Trophoblast cell (in vitro differentiated cells and primary cell): Measurements from ENCODE around the gene PNMT.

Source experiments
- DNase-seq, 2 donors: peaks; one replicate each; pipeline ENCODE4 v3.0.0-alpha.2; 2016
- H2AFZ ChIP-seq: 2 replicates; pipeline ENCODE4 v1.6.1; 2013; ENCODE audit warnings: low read length, moderate library complexity, mild to moderate bottlenecking; ENCODE audit not compliant: insufficient read depth, poor library complexity
- H2AK5ac ChIP-seq: 2 replicates; pipeline ENCODE4 v1.6.1; 2013; ENCODE audit warnings: mild to moderate bottlenecking, low read length
- H2BK120ac ChIP-seq: 2 replicates; pipeline ENCODE4 v1.6.1; 2013; ENCODE audit warnings: low read length, mild to moderate bottlenecking, moderate library complexity; ENCODE audit not compliant: insufficient read depth, poor library complexity
- H2BK12ac ChIP-seq: 2 replicates; pipeline ENCODE4 v1.6.1; 2013; ENCODE audit warnings: mild to moderate bottlenecking, low read length, moderate library complexity
- H2BK5ac ChIP-seq: 2 replicates; pipeline ENCODE4 v1.6.1; 2013; ENCODE audit warnings: low read length, low read depth, moderate library complexity, mild to moderate bottlenecking; ENCODE audit not compliant: poor library complexity
- H3K14ac ChIP-seq: 2 replicates; pipeline ENCODE4 v1.6.1; 2013; ENCODE audit warnings: mild to moderate bottlenecking, low read length
- H3K18ac ChIP-seq: 2 replicates; pipeline ENCODE4 v1.6.1; 2013; ENCODE audit warnings: mild to moderate bottlenecking, low read length
- H3K23ac ChIP-seq: 2 replicates; pipeline ENCODE4 v1.6.1; 2013; ENCODE audit warnings: low read length
- H3K27ac ChIP-seq: 2 replicates; pipeline ENCODE4 v1.5.1; 2013; ENCODE audit warnings: low read depth, mild to moderate bottlenecking, inconsistent platforms, low read length, moderate library complexity
- H3K27me3 ChIP-seq: 2 replicates; pipeline ENCODE4 v1.6.1; 2013; ENCODE audit warnings: inconsistent platforms, mild to moderate bottlenecking, low read length, moderate library complexity; ENCODE audit not compliant: insufficient read depth
- H3K36me3 ChIP-seq, 2 experiments: 1 replicate in 1 of 2; 2 replicates in 1 of 2; pipeline ENCODE4 v1.6.1; 2013; ENCODE audit warnings: low read length in 2 of 2, mild to moderate bottlenecking in 2 of 2, moderate library complexity in 1 of 2; ENCODE audit not compliant: insufficient read depth in 2 of 2, control insufficient read depth in 1 of 2
- H3K4ac ChIP-seq: 2 replicates; pipeline ENCODE4 v1.6.1; 2013; ENCODE audit warnings: low read depth, mild to moderate bottlenecking, low read length, moderate library complexity
- H3K4me1 ChIP-seq, 2 experiments: 1 replicate in 1 of 2; 2 replicates in 1 of 2; pipeline ENCODE4 v1.6.1; 2013; ENCODE audit warnings: low read length in 2 of 2, mild to moderate bottlenecking in 2 of 2, moderate library complexity in 1 of 2; ENCODE audit not compliant: insufficient read depth in 2 of 2, control insufficient read depth in 1 of 2
- H3K4me2 ChIP-seq: 2 replicates; pipeline ENCODE4 v1.6.1; 2013; ENCODE audit warnings: inconsistent platforms, mild to moderate bottlenecking, low read length, moderate library complexity
- H3K4me3 ChIP-seq: 2 replicates; pipeline ENCODE4 v1.5.1; 2013; ENCODE audit warnings: mild to moderate bottlenecking, low read depth, low read length, inconsistent platforms
- H3K79me1 ChIP-seq: one replicate; pipeline ENCODE4 v1.6.1; 2013; ENCODE audit warnings: low read length
- H3K79me2 ChIP-seq: 2 replicates; pipeline ENCODE4 v1.6.1; 2013; ENCODE audit warnings: low read length, mild to moderate bottlenecking; ENCODE audit not compliant: control insufficient read depth, insufficient read depth, poor library complexity
- H3K9ac ChIP-seq: 2 replicates; pipeline ENCODE4 v1.6.1; 2013; ENCODE audit warnings: mild to moderate bottlenecking, low read length
- H3K9me3 ChIP-seq: 2 replicates; pipeline ENCODE4 v1.6.1; 2013; ENCODE audit warnings: low read depth, mild to moderate bottlenecking, control low read depth, inconsistent platforms, low read length; ENCODE audit not compliant: insufficient read depth
- H4K12ac ChIP-seq: 2 replicates; pipeline ENCODE4 v1.6.1; 2013; ENCODE audit warnings: low read depth, mild to moderate bottlenecking, low read length, moderate library complexity
- H4K8ac ChIP-seq: 2 replicates; pipeline ENCODE4 v1.6.1; 2013; ENCODE audit warnings: low read depth, mild to moderate bottlenecking, low read length, moderate library complexity
- H4K91ac ChIP-seq: one replicate; pipeline ENCODE4 v1.6.1; 2013; ENCODE audit warnings: low read depth, mild to moderate bottlenecking, low read length, moderate library complexity
- WGBS: extraction: QIAGEN DNeasy Blood & Tissue Kit; methylation state at CpG from one replicate; pipeline ENCODE4 v1.1.7; 2013; ENCODE audit warnings: missing lambda C conversion rate; ENCODE audit not compliant: insufficient read length, insufficient coverage; ENCODE audit errors: extremely low coverage; 5-methylcytosine and 5-hydroxymethylcytosine counted together

The PNMT gene

GRCh38 chr17:39639566-39640458, 28.4 kb upstream of the PNMT start:
- Histone ChIP-seq H3K4me2 (no peak overlapping the region), H3K79me1 (peaks cover 7% of the 10 kb centered on the region), H3K4me1 (peaks cover 20 to 21% of the 10 kb centered on the region in 2 experiments), H2BK12ac (no peak overlapping the region), H3K27ac (no peak overlapping the region), H3K18ac (no peak overlapping the region), H2BK5ac (no peak overlapping the region), H3K23ac (no peak overlapping the region), H2BK120ac (no peak overlapping the region), H3K9me3 (no peaks in the 10 kb centered on the region), H4K8ac (no peak overlapping the region), H3K14ac (no peak overlapping the region), H4K12ac (no peak overlapping the region), H3K9ac (no peak overlapping the region), H3K4me3 (no peak overlapping the region), H2AK5ac (no peak overlapping the region), H4K91ac (no peak overlapping the region), H3K4ac (no peak overlapping the region), H3K36me3 (no peaks in the 10 kb centered on the region), H3K79me2 (peaks cover 4% of the 10 kb centered on the region), H3K27me3 (no peaks in the 10 kb centered on the region), H2AFZ (peak overlapping the region; percentile 5)
- no peak for DNase-seq
- no CpG with 5 or more reads among the region's 11 CpGs for WGBS

GRCh38 chr17:39640591-39641031, 27.6 kb upstream of the PNMT start:
- Histone ChIP-seq H3K36me3 (no peaks in the 10 kb centered on the region), H3K9me3 (no peaks in the 10 kb centered on the region), H4K8ac (no peak overlapping the region)

GRCh38 chr17:39641097-39641496, 27.2 kb upstream of the PNMT start:
- Histone ChIP-seq H3K79me2 (peaks cover 4% of the 10 kb centered on the region), H3K9ac (no peak overlapping the region), H3K4me3 (no peak overlapping the region), H4K91ac (no peak overlapping the region), H2BK12ac (no peak overlapping the region), H3K4me1 (peaks cover 23 to 24% of the 10 kb centered on the region in 2 experiments), H3K27me3 (no peaks in the 10 kb centered on the region), H4K8ac (no peak overlapping the region), H3K23ac (no peak overlapping the region), H3K4me2 (no peak overlapping the region), H3K36me3 (no peaks in the 10 kb centered on the region), H3K79me1 (peaks cover 7% of the 10 kb centered on the region), H3K18ac (no peak overlapping the region), H3K9me3 (no peaks in the 10 kb centered on the region), H3K14ac (no peak overlapping the region), H3K27ac (no peak overlapping the region), H4K12ac (no peak overlapping the region), H2AK5ac (no peak overlapping the region), H2BK120ac (no peak overlapping the region), H2AFZ (no peak overlapping the region), H3K4ac (no peak overlapping the region), H2BK5ac (no peak overlapping the region)
- no CpG with 5 or more reads among the region's 4 CpGs for WGBS
- DNase-seq = no peak

More at GRCh38 chr17:39640591-39641031, 27.6 kb upstream of the PNMT start:
- no CpG with 5 or more reads among the region's 4 CpGs for WGBS
- Histone ChIP-seq H3K27ac (no peak overlapping the region), H3K4me2 (no peak overlapping the region), H2AFZ (no peak overlapping the region), H3K27me3 (no peaks in the 10 kb centered on the region), H2AK5ac (no peak overlapping the region), H3K23ac (no peak overlapping the region), H4K12ac (no peak overlapping the region), H2BK5ac (no peak overlapping the region), H3K4me1 (peaks cover 23 to 24% of the 10 kb centered on the region in 2 experiments), H3K4ac (no peak overlapping the region), H4K91ac (no peak overlapping the region), H3K4me3 (no peak overlapping the region), H3K18ac (no peak overlapping the region), H3K79me1 (peaks cover 7% of the 10 kb centered on the region), H2BK120ac (no peak overlapping the region), H3K9ac (no peak overlapping the region), H3K14ac (no peak overlapping the region), H2BK12ac (no peak overlapping the region), H3K79me2 (peaks cover 4% of the 10 kb centered on the region)
- peak in 1 of 2 donors; percentile 22 for DNase-seq

GRCh38 chr17:39641883-39642282, 26.4 kb upstream of the PNMT start:
- peaks cover 20 to 24% of the 10 kb centered on the region in 2 experiments for H3K4me1 ChIP-seq
- no peak overlapping the region for H3K14ac ChIP-seq
- no peak overlapping the region for H3K4me3 ChIP-seq
- no peak overlapping the region for H4K12ac ChIP-seq
- H3K9me3 ChIP-seq = no peaks in the 10 kb centered on the region
- H4K91ac ChIP-seq = no peak overlapping the region
- no peak overlapping the region for H4K8ac ChIP-seq
- H3K36me3 ChIP-seq = no peaks in the 10 kb centered on the region
- no peak overlapping the region for H3K27ac ChIP-seq
- no peak overlapping the region for H3K18ac ChIP-seq
- H2BK5ac ChIP-seq = no peak overlapping the region
- whole genome bisulfite sequencing = no CpG with 5 or more reads among the region's 7 CpGs
- H2BK120ac ChIP-seq = no peak overlapping the region
- no peak overlapping the region for H2BK12ac ChIP-seq
- DNase-seq = no peak
- H2AFZ ChIP-seq = no peak overlapping the region
- H3K79me2 ChIP-seq = peaks cover 4% of the 10 kb centered on the region
- H3K4ac ChIP-seq = no peak overlapping the region
- H3K9ac ChIP-seq = no peak overlapping the region
- H3K27me3 ChIP-seq = no peaks in the 10 kb centered on the region
- peaks cover 5% of the 10 kb centered on the region for H3K79me1 ChIP-seq
- H2AK5ac ChIP-seq = no peak overlapping the region
- H3K23ac ChIP-seq = no peak overlapping the region
- H3K4me2 ChIP-seq = no peak overlapping the region
